Right ventricle myocardium superior (tissue), 1 donor: Measurements from ENCODE around the gene CCDC77. TPM values are rescaled to one million over a fixed set of nuclear protein-coding genes. Genes with fewer than 3 reads are reported as not detected.
"Not testable (repeated sequence)": the region's sequence is repeated elsewhere in the genome, so short reads cannot be mapped to it uniquely, and the experiment has no call there.

ENCODE experiments used
- ATAC-seq: fragments of 200-7000 bp; cut with Tn5 transposase; one replicate; pipeline ENCODE4 v1.9.1; 2020; ENCODE audit warnings: mild to moderate bottlenecking; ENCODE audit not compliant: poor library complexity
- DNase-seq: peaks from one replicate; pipeline ENCODE4 v3.0.0-alpha.2; 2020
- intact Hi-C: fragments of 100-400 bp; cut with DNase I; formaldehyde crosslinking; loops from one replicate; pipeline ENCODE4 v1.11.2; 2022
- long read RNA-seq: library from polyadenylated mRNA; unstranded; transcript quantifications from one replicate; pipeline ENCODE4 v2.0.0, GENCODE V29; 2021
- total RNA-seq: library from RNA; stranded (reverse); fragmentation: NEBNext Ultra II Directional; extraction: Animal tissue kit (Norgen Biotek cat#: 25700); gene quantifications from one replicate; pipeline ENCODE4 v1.2.1, GENCODE V29; 2021
- donor health status: DM: no; HTN: yes; CAD: no; lungs with severe emphysema.

Gene CCDC77
- total RNA-seq: 2.1 TPM
- long read RNA-seq, partial matches to known transcripts: 1 of 4 reads
- long read RNA-seq, other reads (novel, unspliced or antisense): 1 of 4 reads

DNA sequence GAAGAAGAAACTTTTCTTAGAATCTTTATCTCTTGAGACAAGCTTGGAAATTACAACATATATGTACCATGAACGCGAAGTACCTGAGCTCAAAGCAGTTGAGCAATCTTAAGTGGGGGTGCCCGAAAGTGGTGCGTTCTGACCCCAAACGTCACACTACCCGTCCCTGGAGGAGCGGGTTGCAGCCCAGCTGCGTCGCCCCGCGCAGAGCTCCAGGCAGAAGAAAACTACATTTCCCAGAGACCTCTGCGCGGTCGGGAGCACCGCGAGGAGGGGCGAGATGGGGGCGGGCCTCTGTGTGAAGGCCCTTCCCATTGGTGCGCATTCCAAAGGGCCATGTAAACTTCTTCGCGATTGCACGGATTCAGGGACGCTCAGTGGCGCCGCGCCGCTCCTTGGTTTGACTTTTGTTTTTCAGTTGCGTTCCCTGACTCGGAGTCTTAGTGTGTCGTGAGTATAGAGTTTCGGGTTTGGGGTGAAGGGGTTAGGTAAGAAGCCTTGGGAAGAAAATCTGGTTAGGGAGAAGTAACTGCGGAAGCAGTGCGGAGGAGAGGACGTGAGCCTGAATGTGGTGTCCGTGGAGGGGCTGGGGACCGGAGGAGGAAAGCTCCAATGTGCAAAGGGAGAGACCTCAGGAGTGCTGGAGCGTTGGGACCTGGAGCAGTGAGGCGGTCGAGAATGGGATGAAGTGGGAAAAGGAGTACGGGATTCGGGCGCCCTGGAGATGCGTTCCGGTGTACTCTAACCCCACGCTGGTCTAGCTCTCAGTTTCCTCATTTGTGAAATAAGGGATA is at the start of gene CCDC77:
Gene CCDC77 (plus strand): TSS at position 410 of the 794 bp plus-strand sequence. CDS start 7,740 bp downstream, outside the sequence.
- DNase-seq: peak; percentile 93
- ATAC-seq: peak; percentile 100
- intact Hi-C loops: no loop called here

DNA sequence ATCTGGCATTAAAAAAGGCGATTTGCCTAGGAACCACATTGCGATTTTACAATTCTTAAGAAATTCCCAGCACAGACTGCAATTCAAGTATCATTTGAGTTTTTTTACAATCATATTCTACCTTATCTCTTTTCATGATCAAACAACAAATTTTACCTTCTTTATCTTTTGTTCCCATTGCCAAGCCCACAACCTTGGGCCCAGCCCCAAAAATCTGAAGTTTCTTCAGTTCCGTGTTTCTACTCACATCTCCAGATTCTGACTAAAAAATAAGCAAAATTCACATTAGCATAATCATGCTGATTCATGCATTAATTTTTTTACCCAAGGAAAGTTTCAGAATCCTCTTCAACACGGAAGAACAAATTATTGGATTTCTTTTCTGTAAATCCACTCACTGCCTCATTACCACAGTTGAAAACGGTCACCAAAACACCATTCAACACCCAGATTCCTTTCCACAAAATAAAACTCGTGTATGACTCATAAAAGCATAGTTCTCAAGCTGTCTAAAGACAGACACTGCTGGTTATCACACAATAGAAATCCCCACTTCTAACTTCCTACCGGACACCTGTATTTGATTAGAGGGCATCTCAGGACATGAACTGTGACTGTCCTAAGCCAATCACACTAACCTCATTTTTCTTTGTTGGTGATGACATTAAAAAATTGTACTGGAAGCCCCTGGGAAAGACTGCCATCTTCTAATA is 45.0 kb upstream of the CCDC77 start:
- intact Hi-C loops: no loop called here

DNA sequence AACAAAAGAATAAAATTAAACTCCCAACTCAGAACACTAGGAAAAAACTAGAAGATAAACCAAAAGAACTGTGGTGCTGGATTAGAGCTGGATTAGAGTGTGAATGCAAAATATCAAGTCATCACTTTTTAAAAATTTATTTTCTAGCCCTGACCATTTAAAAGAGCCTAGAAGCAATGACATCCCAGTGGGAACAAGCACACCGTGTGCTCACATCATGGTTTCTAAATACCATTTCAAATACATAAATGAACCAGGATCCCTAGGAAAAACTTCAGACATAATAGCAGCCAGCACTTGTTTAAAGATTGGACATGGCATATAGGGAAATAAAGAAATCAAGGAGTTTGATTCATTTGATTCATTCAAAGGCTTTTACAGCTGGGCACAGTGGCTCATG is 42.4 kb upstream of the CCDC77 start:
- ATAC-seq (no peak), DNase-seq (no peak)
- intact Hi-C loops: no loop called here

More for the DNA sequence above, 45.0 kb upstream of the CCDC77 start:
- no peak for DNase-seq
- no peak for ATAC-seq

DNA sequence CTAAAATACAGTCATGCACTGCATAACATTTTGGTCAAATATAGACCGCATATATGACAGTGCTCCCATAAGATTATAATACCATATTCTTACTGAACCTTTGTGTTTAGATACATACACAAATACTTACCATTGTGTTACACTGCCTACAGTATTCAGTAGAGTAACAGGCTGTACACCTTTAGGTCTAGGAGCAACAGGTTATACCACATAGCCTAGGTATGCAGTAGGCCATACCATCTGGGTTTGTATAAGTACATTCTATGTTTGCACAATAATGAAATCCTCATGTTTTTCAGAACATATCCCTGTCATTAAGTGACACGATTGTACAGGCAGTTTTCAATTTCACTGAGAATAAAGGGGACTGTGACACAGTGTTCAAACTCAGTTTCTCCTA is 34.6 kb upstream of the CCDC77 start:
- ATAC-seq (no peak), DNase-seq (no peak)
- intact Hi-C loops: no loop called here

DNA sequence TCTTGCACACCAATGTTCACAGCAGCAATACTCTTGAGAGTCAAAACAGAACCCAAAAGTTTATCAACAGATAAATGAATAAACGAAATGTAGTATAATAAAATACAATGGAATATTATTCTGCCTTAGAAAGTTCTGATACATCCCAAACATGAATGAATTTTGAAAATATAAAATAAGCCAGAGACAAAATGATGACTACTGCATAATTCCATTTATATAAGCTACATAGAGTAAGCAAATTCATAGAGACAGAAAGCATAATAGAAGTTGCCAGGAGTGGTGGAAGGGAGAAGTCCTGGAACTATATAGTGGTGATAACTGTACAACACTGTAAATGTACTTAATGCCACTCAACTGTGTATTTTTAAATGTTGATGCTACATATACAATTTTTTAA is 33.5 kb upstream of the CCDC77 start:
- DNase-seq (no peak), ATAC-seq (no peak)
- intact Hi-C loops: no loop called here

DNA sequence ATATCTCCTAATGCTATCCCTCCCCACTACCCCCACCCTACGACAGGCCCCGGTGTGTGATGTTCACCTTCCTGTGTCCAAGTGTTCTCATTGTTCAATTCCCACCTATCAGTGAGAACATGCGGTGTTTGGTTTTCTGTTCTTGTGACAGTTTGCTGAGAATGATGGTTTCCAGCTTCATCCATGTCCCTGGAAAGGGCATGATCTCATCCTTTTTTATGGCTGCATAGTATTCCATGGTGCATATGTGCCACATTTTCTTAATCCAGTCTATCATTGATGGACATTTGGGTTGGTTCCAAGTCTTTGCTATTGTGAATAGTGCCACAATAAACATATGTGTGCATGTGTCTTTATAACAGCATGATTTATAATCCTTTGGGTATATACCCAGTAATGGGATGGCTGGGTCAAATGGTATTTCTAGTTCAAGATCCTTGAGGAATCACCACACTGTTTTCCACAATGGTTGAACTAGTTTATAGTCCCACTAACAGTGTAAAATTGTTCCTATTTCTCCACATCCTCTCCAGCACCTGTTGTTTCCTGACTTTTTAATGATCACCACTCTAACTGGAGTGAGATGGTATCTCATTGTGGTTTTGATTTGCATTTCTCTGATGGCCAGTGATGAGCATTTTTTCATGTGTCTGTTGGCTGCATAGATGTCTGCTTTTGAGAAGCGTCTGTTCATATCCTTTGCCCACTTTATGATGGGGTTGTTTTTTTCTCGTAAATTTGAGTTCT is 30.5 kb upstream of the CCDC77 start:
- intact Hi-C loops, ATAC-seq, DNase-seq: not testable (repeated sequence)

DNA sequence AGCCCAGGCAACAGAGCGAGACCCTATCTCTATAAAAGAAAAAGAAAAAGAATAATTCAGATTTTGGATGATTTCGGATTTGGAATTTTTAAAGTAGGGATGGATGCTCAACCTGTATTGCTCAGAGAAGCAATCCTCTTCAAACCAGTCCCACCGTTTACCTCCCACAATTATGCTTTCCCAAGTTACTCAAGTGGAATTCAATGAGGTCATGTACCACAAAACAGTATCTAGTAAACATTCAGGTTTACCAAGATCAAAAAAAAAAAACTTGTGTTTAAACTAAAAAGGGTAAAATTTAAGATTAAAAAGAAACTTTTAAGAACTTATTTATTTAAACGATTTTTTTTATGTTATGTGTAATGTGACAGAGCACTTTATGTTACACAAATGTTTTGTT is 14.8 kb upstream of the CCDC77 start:
- DNase-seq: no peak
- ATAC-seq: no peak
- intact Hi-C loops: no loop called here

DNA sequence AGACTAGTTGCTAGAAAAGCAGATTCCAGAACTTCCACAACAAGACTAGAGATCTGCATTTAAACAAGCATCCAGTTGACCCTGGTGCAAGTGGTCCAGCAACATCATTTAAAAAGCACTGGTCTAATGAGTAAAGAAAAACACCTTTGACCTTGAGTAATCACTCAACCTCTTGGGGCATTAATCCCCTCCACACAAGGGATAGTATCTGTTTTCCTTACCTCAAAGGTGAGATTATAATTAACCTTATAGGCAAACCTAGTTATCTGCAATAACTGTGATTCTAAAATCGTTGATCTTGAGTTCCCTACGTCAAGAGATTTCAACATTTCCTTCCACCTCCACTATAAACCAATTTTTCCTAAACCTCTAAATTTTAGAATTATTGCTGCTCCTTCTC is 13.4 kb upstream of the CCDC77 start:
- intact Hi-C loops: no loop called here
- no peak for ATAC-seq

DNA sequence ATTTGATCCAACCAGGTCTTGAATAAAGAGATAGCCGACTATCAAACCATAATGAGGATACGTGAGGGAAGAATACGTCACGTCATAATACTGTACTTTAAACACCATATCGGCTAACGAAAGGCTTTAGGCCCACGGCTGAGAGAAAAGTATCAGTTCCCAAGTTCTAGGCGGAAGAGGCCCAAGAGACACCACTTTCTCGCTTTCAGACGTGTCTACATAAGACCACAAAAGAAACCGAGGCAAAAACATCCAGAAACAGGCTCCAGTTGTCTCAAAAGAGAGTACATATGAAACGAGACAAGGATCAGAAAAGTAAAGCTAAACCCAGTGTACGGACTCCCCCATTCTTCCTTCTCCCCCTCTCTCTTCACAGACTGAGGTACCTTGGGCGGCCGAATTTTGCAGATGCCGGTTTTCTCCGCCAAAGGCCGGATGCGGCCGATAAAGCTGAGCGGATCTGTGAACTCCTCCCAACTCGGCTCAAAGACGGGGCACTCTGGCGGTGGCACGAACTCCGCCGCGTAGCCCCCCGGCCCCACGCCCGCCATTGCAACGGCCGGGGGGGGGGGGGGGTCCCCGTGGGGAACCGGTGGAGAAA is 12.8 kb upstream of the CCDC77 start:
- ATAC-seq (peak; percentile 42), DNase-seq (peak; percentile 51)
- intact Hi-C loops: no loop called here

More for the DNA sequence above, 13.4 kb upstream of the CCDC77 start:
- no peak for DNase-seq

DNA sequence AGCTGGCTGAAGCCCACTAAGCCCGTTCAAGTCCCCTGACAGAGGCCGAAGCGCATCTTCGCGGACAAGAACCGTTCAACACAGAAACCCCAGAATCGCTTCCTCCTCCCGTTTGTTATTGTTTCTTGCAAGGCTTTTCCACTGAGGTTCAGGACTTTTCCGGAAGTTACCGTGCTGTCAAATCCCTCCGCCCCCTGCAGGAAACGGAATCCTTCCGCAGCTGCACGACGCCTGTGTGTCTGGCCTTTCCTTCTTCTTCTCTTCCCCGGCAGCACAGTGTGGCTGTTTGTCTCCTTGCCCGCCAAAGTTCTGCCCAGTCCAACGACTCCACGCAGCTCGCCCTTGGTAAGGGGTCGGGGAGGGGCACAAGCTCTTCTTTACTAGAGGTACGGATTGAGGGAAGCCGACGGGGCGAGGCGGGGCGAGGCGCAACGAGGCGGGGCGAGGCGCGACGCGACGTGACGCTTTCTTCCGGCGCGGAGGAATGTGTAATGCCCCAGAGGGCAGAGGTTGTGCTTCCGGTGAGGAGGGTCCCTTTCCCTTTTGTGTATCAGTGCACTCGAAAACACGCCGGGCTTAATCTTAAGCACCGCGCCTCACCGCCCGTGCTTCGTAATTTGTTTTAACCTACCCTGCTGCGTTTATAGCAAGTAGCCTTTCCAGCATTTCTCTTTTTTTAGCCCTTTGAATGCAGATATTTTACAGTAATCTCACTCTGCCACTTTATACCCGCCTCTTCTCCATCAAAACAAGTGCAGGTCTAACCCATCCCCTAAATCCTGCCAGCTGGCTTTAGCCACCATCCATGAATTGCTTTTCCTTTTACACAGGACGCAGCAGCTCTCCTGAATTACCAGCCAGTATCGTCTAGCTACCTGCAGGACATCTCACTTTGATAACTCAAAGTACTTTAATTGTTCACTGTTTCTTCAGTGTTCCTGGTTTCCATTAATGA is 12.0 kb upstream of the CCDC77 start, which contains the start of gene KDM5A:
Gene KDM5A (minus strand): TSS at position 179 of the 955 bp plus-strand sequence. CDS start 229 bp downstream, outside the sequence.
- intact Hi-C loops: no loop called here
- ATAC-seq: peak; percentile 100

DNA sequence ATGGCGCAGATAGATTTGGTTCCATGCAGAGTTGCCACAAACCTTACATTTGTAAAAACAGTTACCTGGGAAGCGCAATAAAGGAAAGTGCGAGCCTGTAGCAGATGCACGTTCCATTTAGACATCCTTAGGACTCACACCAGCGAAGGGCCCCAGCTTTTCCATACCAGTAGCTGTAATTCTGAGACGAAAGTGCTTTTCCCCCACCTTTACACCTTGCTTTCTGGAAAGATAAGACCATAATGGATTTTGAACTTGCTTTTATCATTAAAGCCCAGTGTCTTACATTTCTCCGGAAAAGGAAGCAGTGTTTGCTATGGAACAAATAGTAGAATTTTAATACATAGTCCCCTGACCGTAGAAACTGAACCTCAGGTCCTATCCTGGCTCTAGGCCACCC is 616 bp upstream of the CCDC77 start:
- DNase-seq: no peak
- intact Hi-C loops: no loop called here
- no peak for ATAC-seq

More for the DNA sequence above, 12.0 kb upstream of the CCDC77 start, which contains the start of gene KDM5A:
- peak; percentile 92 for DNase-seq

DNA sequence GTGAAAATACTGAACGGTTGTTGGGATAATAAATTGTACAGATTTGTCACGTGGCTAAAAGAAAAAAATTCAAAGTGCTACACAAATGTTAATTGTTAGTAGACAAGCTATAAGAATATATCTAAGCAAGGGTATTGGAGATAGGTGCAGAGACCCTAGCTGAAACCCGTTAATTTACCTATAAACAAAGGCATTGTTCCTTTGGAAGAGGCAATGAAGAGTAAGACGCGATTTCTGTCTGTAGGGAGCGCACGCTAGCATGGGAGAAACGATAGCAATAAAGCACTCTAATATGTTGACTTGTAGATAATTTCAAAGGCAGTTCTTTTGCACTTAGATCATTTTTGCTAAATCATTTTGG is 565 bp downstream of the CCDC77 start:
- DNase-seq: no peak
- intact Hi-C loops: no loop called here

DNA sequence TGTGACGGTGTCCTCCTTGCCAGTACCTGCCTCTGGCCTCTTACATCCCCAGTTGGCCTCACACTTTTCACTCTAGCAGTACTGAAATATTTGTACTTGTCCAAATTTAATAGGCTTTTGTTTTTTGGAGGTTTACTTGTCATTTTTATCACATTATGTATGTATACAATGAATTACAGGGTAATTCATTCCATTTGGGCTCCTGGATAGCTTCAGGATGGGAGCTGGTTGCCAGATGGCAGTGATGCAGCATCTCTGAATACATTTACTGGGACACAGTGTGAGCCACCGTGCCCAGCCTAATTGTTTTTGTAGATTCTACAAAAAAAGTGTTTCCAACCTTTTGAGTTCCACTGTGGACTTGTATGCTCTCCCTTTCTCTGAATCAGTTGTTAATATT is 13.4 kb downstream of the CCDC77 start:
- DNase-seq: no peak
- intact Hi-C loops: no loop called here
- ATAC-seq: no peak

More for the DNA sequence above, 565 bp downstream of the CCDC77 start:
- no peak for ATAC-seq

DNA sequence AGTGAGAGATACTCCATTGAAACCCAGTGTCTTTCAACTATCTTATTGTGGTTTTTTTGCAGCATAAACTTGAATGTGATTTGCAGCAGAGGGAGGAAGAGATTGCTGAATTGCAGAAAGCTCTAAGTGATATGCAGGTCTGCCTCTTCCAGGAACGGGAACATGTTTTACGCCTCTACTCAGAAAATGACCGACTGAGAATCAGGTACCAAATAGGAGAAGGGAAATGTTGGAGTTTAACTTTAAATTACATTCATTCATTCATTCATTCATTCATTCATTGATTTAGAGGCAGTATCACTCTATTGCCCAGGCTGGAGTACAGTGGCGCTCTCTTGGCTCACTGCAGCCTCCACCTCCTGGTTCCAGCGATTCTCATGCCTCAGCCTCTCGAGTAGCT is 17.0 kb downstream of the CCDC77 start:
- DNase-seq (no peak), ATAC-seq (no peak)
- intact Hi-C loops: no loop called here

DNA sequence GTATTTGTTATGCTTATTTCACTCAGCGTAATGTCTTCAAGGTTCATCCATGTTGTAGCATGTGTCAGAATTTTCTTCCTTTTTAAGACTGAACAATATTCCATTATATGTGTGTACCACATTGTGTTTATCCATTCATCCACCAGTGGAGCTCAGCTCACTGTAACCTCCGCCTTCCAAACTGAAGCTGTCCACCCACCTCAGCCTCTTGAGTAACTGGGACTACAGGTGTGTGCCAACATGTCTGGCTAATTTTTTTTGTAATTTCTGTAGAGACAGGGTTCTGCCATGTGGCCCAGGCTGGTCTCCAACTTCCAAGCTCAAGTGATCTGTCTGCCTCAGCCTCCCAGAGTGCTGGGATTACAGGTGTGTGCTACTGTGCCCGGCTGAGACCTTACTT is 21.1 kb downstream of the CCDC77 start:
- ATAC-seq (no peak), DNase-seq (no peak)
- intact Hi-C loops: no loop called here

DNA sequence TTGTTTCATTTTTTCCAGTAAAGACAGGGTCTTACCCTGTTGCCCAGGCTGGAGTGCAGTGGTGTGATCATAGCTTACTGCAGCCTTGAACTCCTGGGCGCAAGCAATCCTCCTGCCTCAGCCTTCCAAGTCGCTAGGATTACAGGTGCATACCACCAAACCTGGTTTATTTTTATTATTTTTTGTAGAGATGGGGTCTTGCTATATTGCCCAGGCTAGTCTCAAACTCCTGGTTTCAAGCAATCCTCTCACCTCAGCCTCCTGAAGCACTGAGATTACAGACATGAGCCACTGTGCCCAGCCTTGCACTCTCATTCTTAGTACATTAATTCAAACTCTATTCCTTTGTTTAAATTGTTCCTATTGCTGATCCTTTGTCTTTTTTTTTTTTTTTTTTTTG is 34.3 kb downstream of the CCDC77 start:
- not testable (repeated sequence) for DNase-seq, ATAC-seq

DNA sequence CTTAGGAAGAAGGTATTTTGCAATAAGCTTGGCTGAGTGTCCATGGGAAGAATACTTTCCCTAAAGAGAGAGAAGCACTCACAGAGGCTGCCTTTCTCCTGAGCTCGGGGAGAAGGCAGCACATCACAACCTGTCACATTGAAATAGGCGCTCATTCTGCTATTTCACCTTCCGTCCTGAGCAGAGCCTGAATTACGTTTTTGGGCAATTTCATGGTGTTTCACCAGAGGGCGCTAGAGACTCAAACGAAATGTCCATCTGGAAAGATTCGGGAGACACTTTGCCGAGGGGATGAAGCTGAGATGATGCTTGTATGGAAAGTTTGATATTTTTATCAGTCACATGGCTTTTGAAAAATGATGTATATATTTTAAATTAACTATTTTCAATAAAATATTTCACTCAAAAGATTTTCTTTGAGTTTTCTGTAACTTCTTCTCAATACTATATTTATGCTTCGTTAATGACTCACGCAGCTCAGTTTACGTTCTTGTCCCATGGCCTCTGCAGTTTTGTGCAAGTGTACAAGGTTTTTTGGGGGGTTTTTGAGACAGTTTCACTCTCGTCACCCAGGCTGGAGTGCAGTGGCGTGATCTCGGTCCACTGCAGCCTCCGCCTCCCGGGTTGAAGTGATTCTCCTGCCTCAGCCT is 40.9 kb downstream of the CCDC77 start:
- ATAC-seq: peak; percentile 70
- intact Hi-C loops: no loop called here
- no peak for DNase-seq

More for the DNA sequence above, 34.3 kb downstream of the CCDC77 start:
- intact Hi-C loops: not testable (repeated sequence)
